Endothelial cell of umbilical vein (primary cell): ENCODE data around the gene DNASE1.
"Not testable (repeated sequence)": the region's sequence is repeated elsewhere in the genome, so short reads cannot be mapped to it uniquely, and the experiment has no call there.

Experiments used
- CTCF ChIP-seq, 2 donors: IDR thresholded peaks; 1 replicate in 1 of 2; 2 replicates in 1 of 2; pipeline ENCODE4 v1.5.1; 2011; ENCODE audit warnings: low read length in 2 of 2, mild to moderate bottlenecking in 2 of 2, moderate library complexity in 2 of 2, control low read depth in 1 of 2, inconsistent platforms in 1 of 2, low read depth in 1 of 2; ENCODE audit not compliant: insufficient read depth in 1 of 2; ENCODE audit errors: extremely low read depth in 1 of 2
- EZH2 ChIP-seq: IDR thresholded peaks from 2 replicates; pipeline ENCODE4 v1.6.1; 2012; ENCODE audit warnings: borderline replicate concordance, low read depth, mild to moderate bottlenecking, moderate library complexity, low read length, inconsistent platforms; ENCODE audit not compliant: severe bottlenecking
- FOS ChIP-seq: IDR thresholded peaks from 2 replicates; pipeline ENCODE4 v1.6.1; 2011; ENCODE audit warnings: mild to moderate bottlenecking, low read length, moderate library complexity, borderline replicate concordance; ENCODE audit not compliant: insufficient read depth
- JUN ChIP-seq: IDR thresholded peaks from 2 replicates; pipeline ENCODE4 v1.6.1; 2011; ENCODE audit warnings: borderline replicate concordance, low read depth; ENCODE audit not compliant: insufficient read length, insufficient read depth
- MYC ChIP-seq: IDR thresholded peaks from one replicate; pipeline ENCODE4 v1.6.1; 2011; ENCODE audit warnings: mild to moderate bottlenecking, low read depth, low read length
- POLR2A ChIP-seq: IDR thresholded peaks from 2 replicates; pipeline ENCODE4 v1.6.1; 2012; ENCODE audit warnings: low read depth, mild to moderate bottlenecking, control low read depth, low read length

GRCh38 chr16:3656160-3656490, 1.6 kb downstream of the DNASE1 start:
- not testable (repeated sequence) for TF ChIP-seq POLR2A; CTCF (IDR thresholded peaks at IDR 0.05; ENCODE audit: extremely low read depth in 1 of 2, insufficient read depth in 1 of 2, low read depth in 1 of 2, low read length in 2 of 2); JUN; EZH2; MYC; FOS
